Measurements from ENCODE around the gene CRACR2A.

DNA sequence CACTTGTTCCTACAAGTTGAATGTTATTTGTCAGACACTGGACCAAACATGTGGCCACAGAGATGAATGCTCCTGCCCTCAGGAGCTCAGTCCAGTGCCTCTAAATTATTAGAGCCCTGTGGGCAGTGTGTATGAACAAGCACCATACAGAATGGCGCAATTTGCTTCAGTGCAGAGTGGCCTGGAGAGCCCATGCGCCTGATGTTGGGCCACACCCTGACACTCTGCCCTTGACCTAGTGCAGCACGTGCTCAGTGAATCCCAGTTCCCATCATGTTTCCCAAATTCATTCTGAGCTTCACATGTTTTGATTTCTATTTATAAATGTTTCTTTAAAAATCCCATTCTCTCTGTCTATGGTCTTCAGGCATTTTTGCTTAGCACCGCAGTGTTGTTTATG lies 145.1 kb downstream of the CRACR2A start:
- no peak for TF ChIP-seq CHD2 (IDR thresholded peaks at IDR 0.05; ENCODE audit: low read length, partially characterized antibody)
- TF ChIP-seq, protein P1, sequence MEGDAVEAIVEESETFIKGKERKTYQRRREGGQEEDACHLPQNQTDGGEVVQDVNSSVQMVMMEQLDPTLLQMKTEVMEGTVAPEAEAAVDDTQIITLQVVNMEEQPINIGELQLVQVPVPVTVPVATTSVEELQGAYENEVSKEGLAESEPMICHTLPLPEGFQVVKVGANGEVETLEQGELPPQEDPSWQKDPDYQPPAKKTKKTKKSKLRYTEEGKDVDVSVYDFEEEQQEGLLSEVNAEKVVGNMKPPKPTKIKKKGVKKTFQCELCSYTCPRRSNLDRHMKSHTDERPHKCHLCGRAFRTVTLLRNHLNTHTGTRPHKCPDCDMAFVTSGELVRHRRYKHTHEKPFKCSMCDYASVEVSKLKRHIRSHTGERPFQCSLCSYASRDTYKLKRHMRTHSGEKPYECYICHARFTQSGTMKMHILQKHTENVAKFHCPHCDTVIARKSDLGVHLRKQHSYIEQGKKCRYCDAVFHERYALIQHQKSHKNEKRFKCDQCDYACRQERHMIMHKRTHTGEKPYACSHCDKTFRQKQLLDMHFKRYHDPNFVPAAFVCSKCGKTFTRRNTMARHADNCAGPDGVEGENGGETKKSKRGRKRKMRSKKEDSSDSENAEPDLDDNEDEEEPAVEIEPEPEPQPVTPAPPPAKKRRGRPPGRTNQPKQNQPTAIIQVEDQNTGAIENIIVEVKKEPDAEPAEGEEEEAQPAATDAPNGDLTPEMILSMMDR (IDR thresholded peaks at IDR 0.05): no peak
- no peak for TF ChIP-seq RFX5 (IDR thresholded peaks at IDR 0.05)
- TF ChIP-seq TP53 (CRISPR knock-in tag; IDR thresholded peaks at IDR 0.05): no peak
- TF ChIP-seq CEBPB (IDR thresholded peaks at IDR 0.05): no peak
- TF ChIP-seq, protein P2, sequence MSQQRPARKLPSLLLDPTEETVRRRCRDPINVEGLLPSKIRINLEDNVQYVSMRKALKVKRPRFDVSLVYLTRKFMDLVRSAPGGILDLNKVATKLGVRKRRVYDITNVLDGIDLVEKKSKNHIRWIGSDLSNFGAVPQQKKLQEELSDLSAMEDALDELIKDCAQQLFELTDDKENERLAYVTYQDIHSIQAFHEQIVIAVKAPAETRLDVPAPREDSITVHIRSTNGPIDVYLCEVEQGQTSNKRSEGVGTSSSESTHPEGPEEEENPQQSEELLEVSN (IDR thresholded peaks at IDR 0.05; ENCODE audit: borderline replicate concordance, low read depth): no peak
- TF ChIP-seq, protein P3, sequence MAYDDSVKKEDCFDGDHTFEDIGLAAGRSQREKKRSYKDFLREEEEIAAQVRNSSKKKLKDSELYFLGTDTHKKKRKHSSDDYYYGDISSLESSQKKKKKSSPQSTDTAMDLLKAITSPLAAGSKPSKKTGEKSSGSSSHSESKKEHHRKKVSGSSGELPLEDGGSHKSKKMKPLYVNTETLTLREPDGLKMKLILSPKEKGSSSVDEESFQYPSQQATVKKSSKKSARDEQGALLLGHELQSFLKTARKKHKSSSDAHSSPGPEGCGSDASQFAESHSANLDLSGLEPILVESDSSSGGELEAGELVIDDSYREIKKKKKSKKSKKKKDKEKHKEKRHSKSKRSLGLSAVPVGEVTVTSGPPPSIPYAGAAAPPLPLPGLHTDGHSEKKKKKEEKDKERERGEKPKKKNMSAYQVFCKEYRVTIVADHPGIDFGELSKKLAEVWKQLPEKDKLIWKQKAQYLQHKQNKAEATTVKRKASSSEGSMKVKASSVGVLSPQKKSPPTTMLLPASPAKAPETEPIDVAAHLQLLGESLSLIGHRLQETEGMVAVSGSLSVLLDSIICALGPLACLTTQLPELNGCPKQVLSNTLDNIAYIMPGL (CRISPR knock-in tag; IDR thresholded peaks at IDR 0.05; ENCODE audit: borderline replicate concordance): no peak
- no peak for TF ChIP-seq ZFP36 (IDR thresholded peaks at IDR 0.05; ENCODE audit: borderline replicate concordance, partially characterized antibody)
- no peak for TF ChIP-seq HDAC2 (IDR thresholded peaks at IDR 0.05)
- TF ChIP-seq EP300 (IDR thresholded peaks at IDR 0.05): no peak
- TF ChIP-seq MAZ (IDR thresholded peaks at IDR 0.05; ENCODE audit: borderline replicate concordance, low read depth, low read length): no peak
- TF ChIP-seq, protein P4, sequence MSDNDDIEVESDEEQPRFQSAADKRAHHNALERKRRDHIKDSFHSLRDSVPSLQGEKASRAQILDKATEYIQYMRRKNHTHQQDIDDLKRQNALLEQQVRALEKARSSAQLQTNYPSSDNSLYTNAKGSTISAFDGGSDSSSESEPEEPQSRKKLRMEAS (IDR thresholded peaks at IDR 0.05): no peak
- no peak for TF ChIP-seq RARB (CRISPR knock-in tag; IDR thresholded peaks at IDR 0.05)

Measured in A549 (cell line).